ENCODE results near the gene THBS1.

Gene THBS1

GRCh38 chr15:39605146-39605545, 24.3 kb downstream of the THBS1 start:
- TF ChIP-seq JUND (IDR thresholded peaks at IDR 0.05; ENCODE audit: low read depth), result peak; percentile 64; the same call in 1 of the 2 replicates
- peak in 1 of 2 experiments; percentile 65 for DNase-seq (ENCODE audit: low read depth in 1 of 2, low spot score in 1 of 2)
- in situ Hi-C loops (cut with HindIII; ENCODE audit: low pct_unique_long_range_greater_than_20kb, low sequenced_read_pairs), result no loop called here

DNA sequence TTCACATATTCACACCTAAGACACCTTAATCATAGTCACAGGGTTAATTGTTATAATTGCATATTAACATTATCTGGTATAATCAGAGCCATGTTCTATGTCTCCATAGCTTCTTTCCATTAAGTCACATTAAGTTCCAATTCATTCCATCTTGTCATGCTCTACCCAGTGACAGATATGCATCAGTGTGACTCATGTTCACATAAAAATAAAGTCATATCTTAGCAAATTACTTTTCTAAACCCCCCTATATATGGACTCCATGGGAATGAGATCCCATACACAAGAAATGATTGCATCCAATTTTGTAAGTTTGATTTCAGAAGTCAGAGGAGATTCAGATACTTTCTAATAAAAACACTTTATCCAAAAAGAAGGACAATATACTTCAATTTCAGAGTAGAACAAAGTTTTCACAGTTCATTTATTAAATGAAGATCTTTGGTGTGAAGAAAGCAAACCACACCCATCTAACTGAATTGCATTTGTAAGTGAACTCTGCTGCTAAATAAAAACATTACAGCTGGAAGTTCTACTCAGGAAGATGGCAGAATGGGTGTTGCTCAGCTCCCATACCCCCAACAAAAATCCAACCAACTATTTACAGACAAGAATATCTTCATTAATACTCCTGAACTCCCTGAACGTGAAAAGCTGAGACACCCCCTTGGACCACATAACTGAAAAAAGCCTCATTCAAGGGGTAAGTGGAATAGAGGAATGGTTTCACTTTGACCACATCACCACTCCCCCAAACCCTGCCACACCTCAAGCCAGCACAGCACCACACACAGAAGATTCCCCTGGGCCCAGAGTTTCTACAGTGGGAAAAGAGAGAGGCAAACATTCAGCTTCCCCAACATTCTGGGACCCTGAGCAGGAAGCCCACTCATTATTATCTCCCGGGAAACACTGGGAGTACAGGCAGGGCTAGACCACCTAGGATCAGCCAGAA, 27.6 kb downstream of the THBS1 start:
- in situ Hi-C loops (cut with HindIII; ENCODE audit: low pct_unique_long_range_greater_than_20kb, low sequenced_read_pairs), result no loop called here
- no peak for TF ChIP-seq JUND (IDR thresholded peaks at IDR 0.05; ENCODE audit: low read depth)
- no peak for DNase-seq (ENCODE audit: low read depth in 1 of 2, low spot score in 1 of 2)

DNA sequence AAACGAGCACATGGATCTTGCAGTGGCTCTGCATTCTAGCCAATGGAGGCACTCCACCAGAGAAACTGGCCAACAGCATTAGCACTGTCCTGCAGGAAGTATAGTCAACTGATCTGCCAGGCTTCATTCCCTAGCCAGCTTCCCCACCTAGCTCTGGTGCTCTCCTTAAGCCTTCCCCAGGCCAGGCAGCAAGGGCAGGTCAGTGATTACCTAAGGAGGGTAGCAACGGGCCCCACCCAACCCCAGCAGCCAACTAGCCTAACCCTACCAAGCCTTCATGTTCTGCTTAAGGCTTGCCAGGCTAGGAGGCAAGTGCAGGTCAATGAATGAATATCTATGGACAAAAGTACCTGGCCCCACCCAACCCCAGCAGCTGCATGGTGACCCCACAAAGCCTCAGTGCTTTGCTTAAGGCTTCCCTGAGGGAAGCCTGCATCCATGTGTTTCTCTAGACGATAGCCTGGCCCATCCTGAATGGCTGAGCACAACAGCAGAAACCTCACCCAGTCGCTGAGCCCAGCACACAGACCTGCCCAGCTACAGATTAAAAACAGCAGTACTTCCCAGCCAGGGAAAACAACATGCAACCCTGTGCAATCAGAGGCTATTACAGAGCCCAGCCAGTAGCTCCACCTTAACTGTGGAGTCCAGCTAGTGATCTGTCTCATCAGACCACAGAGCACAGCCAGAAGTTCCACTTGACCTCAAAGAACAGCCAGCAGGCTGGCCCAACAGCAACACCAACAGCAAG, 28.5 kb downstream of the THBS1 start:
- in situ Hi-C loops (cut with HindIII; ENCODE audit: low pct_unique_long_range_greater_than_20kb, low sequenced_read_pairs), result no loop called here
- TF ChIP-seq JUND (IDR thresholded peaks at IDR 0.05; ENCODE audit: low read depth), result no peak
- DNase-seq (ENCODE audit: low read depth in 1 of 2, low spot score in 1 of 2), result no peak

DNA sequence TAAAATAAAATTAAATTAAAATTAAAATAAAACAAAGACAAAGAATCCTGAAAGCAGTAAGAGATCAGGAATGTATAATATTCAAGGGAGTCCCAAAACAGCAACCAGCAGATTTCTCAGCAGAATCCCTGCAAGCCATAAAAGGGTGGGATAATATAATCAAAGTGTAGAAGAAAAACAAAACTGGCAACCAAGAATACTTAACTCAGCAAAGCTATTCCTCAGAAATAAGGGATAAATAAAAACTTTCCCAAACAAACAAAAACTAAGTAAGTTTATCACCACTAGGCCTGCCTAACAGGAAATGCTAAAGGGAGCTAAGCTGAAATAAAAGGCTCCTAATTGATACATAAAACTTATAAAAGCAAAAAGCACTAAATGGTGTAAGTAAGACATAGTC, 29.8 kb downstream of the THBS1 start:
- in situ Hi-C loops (cut with HindIII; ENCODE audit: low pct_unique_long_range_greater_than_20kb, low sequenced_read_pairs), result no loop called here
- DNase-seq (ENCODE audit: low read depth in 1 of 2, low spot score in 1 of 2), result no peak
- no peak for TF ChIP-seq JUND (IDR thresholded peaks at IDR 0.05; ENCODE audit: low read depth)

DNA sequence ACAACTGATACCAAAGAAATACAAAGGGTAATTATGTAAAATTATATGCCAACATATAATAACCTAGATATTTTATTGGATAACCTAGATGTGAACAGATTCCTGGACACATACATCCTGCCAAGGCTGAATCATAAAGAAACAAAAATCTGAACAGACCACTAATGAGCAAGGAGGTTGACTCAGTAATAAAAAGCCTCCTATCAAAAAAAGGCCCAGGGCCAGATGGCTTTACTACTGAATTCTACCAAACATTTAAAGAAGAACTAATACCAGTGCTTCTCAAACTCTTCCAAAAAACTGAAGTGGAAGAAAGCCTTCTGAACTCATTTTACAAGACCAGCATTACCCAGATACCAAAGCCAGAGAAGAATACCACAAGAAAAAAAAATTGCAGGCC, 32.4 kb downstream of the THBS1 start:
- no peak for DNase-seq (ENCODE audit: low read depth in 1 of 2, low spot score in 1 of 2)
- in situ Hi-C loops (cut with HindIII; ENCODE audit: low pct_unique_long_range_greater_than_20kb, low sequenced_read_pairs), result no loop called here
- no peak for TF ChIP-seq JUND (IDR thresholded peaks at IDR 0.05; ENCODE audit: low read depth)

DNA sequence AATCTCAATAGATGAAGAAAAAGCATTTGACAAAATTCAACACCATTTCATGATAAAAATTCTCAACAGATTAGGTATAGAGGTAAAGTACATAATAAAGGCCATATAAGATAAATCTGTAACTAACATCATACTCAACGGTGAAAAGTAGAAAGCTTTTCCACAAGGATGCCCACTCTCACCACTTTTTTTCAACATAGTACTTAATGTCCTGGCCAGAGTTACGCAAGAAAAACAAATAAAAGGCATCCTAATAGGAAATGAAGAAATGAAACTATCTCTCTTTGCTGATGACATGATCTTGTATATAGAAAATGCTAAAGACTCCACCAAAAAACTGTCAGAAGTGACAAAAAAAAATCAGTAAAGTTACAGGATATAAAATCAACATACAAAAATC, 33.0 kb downstream of the THBS1 start:
- no peak for DNase-seq (ENCODE audit: low read depth in 1 of 2, low spot score in 1 of 2)
- no peak for TF ChIP-seq JUND (IDR thresholded peaks at IDR 0.05; ENCODE audit: low read depth)
- in situ Hi-C loops (cut with HindIII; ENCODE audit: low pct_unique_long_range_greater_than_20kb, low sequenced_read_pairs), result no loop called here

- no peak for TF ChIP-seq JUND (IDR thresholded peaks at IDR 0.05; ENCODE audit: low read depth)
- DNase-seq (ENCODE audit: low read depth in 1 of 2, low spot score in 1 of 2), result no peak
- in situ Hi-C loops (cut with HindIII; ENCODE audit: low pct_unique_long_range_greater_than_20kb, low sequenced_read_pairs), result no loop called here
These were observed 36.0 kb downstream of the THBS1 start for GRCh38 chr15:39616731-39617455.

DNA sequence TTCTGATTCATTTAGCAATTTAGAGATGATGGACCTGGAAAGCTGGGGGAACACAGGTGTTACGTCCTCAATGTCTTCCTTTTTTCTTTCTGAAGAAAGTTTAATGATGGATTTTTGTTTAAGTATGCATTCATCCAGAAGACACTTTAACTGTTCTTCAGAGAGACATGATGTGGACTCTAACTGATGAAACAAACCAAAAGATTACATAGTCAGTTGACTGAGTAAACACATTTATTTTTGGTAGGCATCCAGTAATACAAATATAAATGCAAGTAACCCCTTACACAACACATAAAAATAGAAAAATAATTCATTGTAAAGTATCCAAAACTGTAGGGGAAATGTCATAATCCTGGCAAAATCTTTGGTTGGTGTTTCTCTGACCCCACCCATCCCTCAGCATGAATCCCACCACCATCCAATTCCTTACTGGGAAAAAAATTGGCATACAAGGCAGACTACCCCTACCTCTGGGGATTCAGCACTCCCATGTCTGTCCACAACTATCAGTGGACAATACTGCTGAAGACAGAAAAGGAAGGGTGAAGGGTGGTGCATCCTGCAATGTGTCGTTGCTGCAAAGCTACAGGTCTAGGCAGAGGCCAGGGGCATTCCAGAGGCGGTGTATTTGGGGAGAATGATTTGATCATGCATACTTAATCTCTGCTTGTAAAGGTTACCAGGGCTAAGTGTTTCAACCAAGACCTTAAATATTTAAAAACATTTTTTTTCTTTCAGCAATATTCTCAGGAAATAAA, 37.4 kb downstream of the THBS1 start:
- in situ Hi-C loops (cut with HindIII; ENCODE audit: low pct_unique_long_range_greater_than_20kb, low sequenced_read_pairs), result no loop called here
- no peak for DNase-seq (ENCODE audit: low read depth in 1 of 2, low spot score in 1 of 2)
- TF ChIP-seq JUND (IDR thresholded peaks at IDR 0.05; ENCODE audit: low read depth), result no peak

GRCh38 chr15:39621210-39621609, 40.3 kb downstream of the THBS1 start:
- TF ChIP-seq JUND (IDR thresholded peaks at IDR 0.05; ENCODE audit: low read depth), result peak; percentile 59; the same call in 1 of the 2 replicates
- in situ Hi-C loops (cut with HindIII; ENCODE audit: low pct_unique_long_range_greater_than_20kb, low sequenced_read_pairs), result no loop called here
- DNase-seq (ENCODE audit: low read depth in 1 of 2, low spot score in 1 of 2), result peak in 1 of 2 experiments; percentile 85

DNA sequence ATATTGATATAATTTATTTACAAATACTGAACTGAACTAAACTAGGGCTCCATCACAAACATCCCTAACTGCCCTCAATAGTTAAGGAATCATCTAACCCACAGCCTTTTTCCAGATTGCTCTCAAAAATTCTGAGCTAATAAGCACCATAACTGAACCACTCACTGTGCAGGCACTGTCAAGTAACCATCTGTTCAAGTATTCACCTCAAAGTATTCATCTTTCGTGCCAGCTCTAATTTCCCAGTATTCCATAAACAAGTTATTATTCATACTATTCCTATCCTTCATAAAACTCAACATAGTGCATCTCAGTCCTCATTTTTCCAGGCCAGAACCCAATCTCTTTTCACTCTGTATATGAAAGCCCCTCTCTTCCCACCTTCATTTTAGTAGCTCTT, 41.1 kb downstream of the THBS1 start:
- TF ChIP-seq JUND (IDR thresholded peaks at IDR 0.05; ENCODE audit: low read depth), result no peak
- in situ Hi-C loops (cut with HindIII; ENCODE audit: low pct_unique_long_range_greater_than_20kb, low sequenced_read_pairs), result no loop called here
- no peak for DNase-seq (ENCODE audit: low read depth in 1 of 2, low spot score in 1 of 2)

- in situ Hi-C loops (cut with HindIII; ENCODE audit: low pct_unique_long_range_greater_than_20kb, low sequenced_read_pairs), result no loop called here
- peak; percentile 63; the same call in 1 of the 2 replicates for TF ChIP-seq JUND (IDR thresholded peaks at IDR 0.05; ENCODE audit: low read depth)
- peak in 1 of 2 experiments; percentile 84 for DNase-seq (ENCODE audit: low read depth in 1 of 2, low spot score in 1 of 2)
These were observed 42.0 kb downstream of the THBS1 start for GRCh38 chr15:39622660-39623516.
